Activated T-cell treated with anti-CD3 and anti-CD28 coated beads for 48 hours (primary cell): ENCODE data around the gene ZNF385C.

ENCODE experiments used
- DNase-seq: peaks from one replicate; pipeline ENCODE4 v3.0.0-alpha.2; 2020; ENCODE audit warnings: low read depth

The ZNF385C gene

DNA sequence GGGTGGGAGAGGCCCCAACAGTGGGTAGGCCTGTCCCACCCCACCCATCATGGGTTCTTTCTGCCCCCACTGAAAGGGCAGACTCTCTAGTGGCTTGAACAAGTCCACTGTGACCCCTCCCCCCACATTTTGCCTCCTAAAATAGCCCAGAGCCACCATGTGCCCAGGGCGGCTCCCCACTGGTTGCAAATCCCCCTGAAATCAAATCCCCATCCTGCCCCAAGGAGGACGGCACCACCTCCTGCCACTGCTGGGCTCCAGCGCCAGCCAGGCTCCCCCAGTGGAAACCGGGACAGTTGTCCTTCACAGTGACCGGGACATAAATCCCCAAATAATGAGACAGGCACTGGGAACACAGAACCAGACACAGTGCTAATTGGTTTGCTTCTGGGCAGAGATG lies 20.5 kb downstream of the ZNF385C start:
- no peak for DNase-seq

- no peak for DNase-seq
Observed at GRCh38 chr17:42076797-42077559, 21.3 kb downstream of the ZNF385C start.

DNA sequence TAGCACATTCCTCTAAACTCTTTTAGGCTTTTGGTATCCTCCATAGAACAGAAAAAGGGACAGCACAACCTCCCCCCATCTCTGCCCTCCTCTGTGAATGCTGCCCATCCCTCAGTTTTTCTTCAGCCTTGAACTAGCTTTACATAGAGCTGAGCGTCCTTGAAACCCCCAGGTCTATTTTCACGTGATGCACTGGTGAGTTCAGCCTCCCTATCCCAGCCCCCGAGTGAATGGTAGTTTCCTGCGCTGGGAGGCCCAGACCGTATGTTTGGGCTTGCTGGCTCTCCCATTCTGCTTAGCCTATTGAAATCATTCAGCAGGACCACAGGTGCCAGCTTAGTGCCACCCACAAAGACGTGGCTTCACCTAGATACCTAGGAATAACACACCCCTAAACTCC lies 22.5 kb downstream of the ZNF385C start:
- no peak for DNase-seq

GRCh38 chr17:42072323-42073187 lies 25.7 kb downstream of the ZNF385C start:
- DNase-seq, result no peak

DNA sequence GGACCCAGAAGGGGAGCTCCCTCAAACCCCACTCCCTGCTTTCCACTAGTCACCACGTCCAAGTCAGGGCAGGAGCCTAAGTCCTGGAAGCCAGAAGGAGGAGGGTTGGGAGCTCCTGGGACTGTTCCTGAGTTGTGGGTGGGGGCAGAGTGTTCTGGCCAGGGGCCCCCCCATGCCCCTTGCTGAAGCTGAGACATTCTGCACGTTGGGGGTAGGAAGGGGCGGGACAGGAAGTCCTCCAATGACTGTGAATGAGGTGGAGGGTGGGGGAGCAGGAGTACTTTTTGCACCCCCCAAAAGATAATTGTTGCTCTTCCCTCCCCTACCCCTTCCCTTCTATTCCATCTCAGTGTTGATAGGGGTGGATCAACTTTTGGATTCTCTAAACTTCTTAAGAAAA lies 26.5 kb downstream of the ZNF385C start:
- no peak for DNase-seq

DNA sequence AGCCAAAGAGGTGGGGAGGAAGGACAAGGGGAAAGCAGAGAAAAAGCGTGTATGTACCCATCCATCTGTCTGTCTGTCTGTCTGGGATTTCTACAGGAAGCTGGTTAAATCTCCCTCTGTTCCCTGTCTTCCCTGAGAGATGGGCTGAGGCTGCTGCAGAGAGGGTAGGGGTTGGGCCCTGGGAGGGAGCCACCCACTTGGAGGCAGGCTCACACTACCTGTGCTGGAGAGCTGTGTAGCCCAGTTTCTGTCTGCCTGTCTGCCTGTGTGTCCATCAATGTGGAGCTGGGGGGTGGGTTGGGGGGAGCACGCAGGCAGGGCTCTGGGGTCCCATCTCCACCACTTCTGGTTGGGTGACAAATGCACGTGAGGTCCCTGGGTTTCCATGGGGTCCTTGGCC lies 29.3 kb downstream of the ZNF385C start:
- no peak for DNase-seq

DNA sequence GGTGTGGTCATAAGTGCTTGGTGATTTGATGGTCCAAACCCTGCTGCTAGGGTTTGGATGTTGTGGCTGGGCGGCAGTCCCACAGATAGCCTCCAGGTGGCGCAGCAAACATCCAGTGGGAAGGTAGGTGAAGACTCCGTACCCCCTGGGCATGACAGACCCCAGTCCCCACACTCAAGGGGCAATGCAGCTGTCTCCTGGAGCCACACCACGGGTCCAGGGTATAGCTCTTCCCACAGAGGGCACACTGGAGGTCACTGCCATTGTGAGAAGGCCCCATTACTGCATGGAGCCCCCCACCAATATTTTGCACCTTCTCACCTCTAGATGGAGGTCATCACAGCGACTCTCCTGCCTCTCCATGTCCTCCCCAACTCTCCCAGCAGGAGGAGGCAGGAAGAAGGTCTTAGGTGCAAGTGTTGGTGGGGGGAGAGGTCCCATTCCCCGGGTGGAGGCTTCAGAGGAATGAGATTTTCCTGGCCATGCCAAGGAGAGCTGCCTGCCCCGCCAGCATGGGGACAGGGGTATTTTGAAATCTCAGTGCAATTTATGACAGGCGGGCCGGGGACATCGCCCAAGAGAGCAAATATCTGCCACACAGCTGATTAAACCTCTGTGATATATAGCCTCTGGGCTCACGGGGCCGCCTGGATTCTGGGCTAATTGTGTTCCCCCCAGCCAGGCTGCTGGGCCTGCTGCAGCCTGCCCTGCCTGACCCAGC lies 30.7 kb downstream of the ZNF385C start:
- peak; percentile 68 for DNase-seq

DNA sequence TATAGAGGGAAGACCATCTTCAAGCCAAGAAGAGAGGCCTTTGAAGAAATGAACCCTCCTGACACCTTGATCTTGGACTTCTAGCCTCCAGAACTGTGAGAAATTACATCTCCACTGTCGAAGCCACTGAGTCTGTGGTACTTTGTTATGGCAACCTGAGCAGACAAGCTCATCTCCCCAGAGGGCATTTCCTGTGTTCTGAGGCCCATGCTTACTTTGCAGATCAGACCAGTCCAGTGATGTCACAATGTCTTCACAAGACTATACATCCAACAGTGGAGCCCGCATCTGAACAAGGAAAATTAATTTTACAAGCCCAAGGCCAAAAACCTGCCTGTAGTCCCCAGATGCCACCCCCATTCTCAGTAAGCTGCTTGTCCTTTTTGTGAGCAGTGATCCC lies 33.1 kb downstream of the ZNF385C start:
- no peak for DNase-seq

GRCh38 chr17:42062681-42063080 lies 35.6 kb downstream of the ZNF385C start:
- DNase-seq, result no peak

GRCh38 chr17:42061646-42062487 lies 36.4 kb downstream of the ZNF385C start:
- no peak for DNase-seq

DNA sequence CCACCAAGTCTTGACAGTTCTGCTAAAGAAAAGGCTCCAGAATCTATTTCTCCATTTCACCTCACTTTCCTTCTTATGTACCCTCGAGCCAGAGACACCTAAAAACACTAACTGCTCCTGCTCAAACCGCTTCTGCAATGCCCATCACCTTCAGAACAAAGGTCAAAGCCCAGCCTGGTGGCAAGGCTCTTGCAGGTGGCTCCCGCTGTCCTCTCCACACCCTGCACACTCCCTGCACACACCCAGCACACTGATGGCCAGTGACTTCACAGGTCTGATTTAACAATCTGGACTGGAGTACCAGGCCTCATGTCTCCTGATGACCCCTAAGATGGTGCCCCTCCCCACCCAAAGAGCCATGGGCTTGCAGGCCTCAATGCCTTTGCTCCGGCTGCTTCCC lies 38.0 kb downstream of the ZNF385C start:
- no peak for DNase-seq

GRCh38 chr17:42059815-42060214 lies 38.5 kb downstream of the ZNF385C start:
- no peak for DNase-seq

- no peak for DNase-seq
Observed at GRCh38 chr17:42058063-42058462, 40.2 kb downstream of the ZNF385C start.

DNA sequence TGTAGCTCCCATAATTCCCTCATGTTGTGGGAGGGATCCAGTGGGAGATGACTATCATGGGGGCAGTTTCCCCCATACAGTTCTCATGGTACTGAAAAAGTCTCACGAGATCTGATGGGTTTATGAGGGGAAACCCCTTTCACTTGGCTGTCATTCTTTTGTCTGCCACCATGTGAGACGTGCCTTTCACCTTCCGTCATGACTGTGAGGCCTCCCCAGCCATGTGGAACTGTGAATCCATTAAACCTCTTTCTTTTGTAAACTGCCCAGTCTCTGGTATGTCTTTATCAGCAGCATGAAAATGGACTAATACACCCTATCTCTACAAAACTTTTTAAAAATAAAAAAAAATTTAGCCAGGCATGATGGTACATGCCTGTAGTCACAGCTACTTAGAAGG lies 41.6 kb downstream of the ZNF385C start:
- no peak for DNase-seq

- no peak for DNase-seq
Observed at GRCh38 chr17:42055496-42055895, 42.8 kb downstream of the ZNF385C start.

DNA sequence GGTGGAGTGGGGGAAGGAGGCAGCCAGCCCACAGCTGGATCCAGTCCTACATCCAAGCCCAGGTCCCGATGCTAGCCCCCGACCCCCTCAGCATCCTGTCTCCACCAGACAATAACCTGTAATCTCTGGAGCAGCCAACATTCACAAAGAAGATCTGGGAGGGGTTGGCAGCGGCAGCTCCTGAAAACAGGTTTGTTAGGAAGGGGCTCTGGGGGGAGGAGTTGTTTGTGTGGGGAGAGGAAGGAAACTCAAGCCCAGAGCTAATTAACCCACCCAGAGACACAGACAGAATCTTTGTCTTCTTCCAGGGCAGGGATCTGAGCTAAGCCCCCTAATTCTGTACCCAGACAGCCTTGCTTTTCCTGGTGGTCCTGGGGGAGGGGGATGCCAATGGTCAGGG lies 43.2 kb downstream of the ZNF385C start:
- no peak for DNase-seq

DNA sequence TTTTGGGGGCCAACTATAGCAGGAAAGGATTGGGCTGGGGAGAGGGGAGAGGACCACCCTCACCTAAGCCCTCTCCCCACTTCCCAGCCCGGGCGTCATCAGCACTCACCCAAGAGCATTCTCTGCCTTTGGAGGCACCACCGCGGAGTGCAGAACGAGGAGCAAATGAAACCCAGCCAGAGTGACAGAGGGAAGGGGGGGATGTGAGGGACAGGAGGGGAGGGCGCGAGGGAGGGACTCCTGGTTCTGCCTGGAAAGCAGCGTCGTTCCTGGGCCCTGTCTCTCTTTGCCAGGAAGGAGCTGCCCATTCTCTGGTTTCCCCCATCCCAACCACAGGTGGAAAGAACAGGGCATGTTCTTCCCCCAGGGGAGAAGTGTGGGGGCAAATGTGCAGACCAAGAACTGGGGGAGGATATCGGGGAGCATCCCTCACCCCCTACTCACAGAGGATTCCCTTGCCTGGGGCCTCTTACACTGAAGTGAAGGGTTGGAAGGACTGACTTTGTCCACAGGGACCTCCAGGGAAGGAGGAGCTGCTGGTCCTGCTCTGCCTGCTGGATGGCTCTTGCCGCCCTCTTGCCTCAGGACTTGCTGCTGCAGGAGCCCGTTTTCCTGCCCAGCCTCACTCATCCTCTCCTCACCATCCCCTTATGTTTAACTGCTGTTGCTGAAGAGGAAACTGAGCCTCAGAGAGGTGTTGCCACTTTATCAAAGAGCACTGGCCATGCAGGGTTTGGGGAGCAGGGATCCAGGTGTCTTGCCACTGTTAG lies 44.4 kb downstream of the ZNF385C start:
- DNase-seq, result no peak

DNA sequence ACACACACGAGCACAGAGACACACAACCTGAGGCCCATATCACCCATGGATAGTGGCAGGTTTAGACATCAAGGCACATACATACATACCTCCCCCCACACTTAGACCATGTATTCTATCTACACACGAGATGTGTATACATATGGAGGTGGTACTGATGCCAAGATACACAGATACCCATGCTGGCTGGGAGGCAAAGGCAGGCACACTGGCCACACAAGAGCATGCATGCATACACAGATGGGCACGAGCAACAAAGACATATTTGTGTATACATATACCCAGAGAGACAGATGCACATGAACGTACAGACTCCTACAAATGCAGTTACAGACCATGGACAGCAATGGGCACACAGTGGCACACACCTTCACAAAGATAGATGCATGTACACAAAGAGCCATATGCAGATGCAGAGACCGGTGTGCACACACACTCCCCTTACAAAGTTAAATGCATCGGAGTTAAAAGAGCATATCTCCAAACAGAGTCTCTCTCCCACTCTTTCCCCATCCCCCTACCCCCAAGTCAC lies 45.9 kb downstream of the ZNF385C start:
- DNase-seq, result no peak

- DNase-seq, result no peak
Observed at GRCh38 chr17:42051645-42052044, 46.6 kb downstream of the ZNF385C start.

DNA sequence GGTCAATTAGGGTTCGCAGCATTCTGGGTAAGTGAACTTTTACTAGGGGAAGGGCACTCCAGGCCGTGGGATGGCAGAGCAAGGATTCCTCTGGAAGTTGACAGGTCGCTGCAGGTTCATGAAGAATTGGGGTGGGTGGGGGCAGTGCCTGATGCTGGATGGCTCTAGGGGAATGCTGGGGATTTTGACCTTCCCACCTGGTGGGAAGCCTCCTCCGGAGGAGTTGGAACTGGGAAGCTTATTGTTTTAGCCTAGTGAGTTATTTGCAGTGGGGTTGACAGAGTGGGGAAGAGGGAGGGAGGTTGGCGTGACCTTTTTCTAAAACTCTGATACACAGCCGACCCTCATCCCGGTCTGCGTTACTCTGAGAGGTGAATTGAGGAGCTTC lies 47.3 kb downstream of the ZNF385C start:
- no peak for DNase-seq
